ENCODE data around the gene RHBDL2. TPM values are rescaled to one million over a fixed set of nuclear protein-coding genes. Genes with fewer than 3 reads are reported as not detected.

The RHBDL2 gene
- total and polyA plus RNA-seq, 12 donors, result 0.07 to 0.69 (median 0.28) TPM; not detected in 5

DNA sequence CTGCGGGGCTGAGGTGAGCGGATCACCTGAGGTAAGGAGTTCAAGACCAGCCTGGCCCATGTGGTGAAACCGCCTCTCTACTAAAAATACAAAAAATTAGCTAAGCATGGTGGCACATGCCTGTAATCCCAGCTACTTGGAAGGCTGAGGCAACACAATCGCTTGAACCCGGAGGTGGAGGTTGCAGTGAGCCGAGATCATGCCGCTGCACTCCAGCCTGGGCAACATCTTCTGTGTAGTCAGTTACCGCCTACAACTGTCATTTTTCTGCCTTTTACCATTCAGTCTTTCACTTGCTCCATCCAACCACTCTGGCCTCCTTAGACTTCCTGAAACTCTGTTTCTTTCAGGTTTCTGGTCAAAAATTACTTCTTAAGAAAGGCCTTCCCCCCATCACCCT lies 70.6 kb downstream of the RHBDL2 start:
- 89 to 96% (median 94%) methylated on average over 8 of the region's 8 CpGs for WGBS, 4 donors
- Histone ChIP-seq H3K4me3 (no peak overlapping the region), H3K36me3 (replicated peaks in 1 of 2) (no peaks in the 10 kb centered on the region), H3K4me1 (replicated peaks in 1 of 2) (peaks cover 11 to 18% of the 10 kb centered on the region in 2 donors), H3K27me3 (no peaks in the 10 kb centered on the region), H3K27ac (no peak overlapping the region), H3K9me3 (replicated peaks in 1 of 3) (no peaks in the 10 kb centered on the region)
- TF ChIP-seq, protein P1, sequence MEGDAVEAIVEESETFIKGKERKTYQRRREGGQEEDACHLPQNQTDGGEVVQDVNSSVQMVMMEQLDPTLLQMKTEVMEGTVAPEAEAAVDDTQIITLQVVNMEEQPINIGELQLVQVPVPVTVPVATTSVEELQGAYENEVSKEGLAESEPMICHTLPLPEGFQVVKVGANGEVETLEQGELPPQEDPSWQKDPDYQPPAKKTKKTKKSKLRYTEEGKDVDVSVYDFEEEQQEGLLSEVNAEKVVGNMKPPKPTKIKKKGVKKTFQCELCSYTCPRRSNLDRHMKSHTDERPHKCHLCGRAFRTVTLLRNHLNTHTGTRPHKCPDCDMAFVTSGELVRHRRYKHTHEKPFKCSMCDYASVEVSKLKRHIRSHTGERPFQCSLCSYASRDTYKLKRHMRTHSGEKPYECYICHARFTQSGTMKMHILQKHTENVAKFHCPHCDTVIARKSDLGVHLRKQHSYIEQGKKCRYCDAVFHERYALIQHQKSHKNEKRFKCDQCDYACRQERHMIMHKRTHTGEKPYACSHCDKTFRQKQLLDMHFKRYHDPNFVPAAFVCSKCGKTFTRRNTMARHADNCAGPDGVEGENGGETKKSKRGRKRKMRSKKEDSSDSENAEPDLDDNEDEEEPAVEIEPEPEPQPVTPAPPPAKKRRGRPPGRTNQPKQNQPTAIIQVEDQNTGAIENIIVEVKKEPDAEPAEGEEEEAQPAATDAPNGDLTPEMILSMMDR (IDR thresholded peaks at IDR 0.05), result no peak
- no peak for TF ChIP-seq POLR2A (IDR thresholded peaks at IDR 0.05)
- DNase-seq, result no peak
- intact Hi-C loops (cut with DNase I), result loop anchor here in 1 of 2 donors (5.0 to 10.0 kb wide), 2 partner anchors 121 to 214 kb away; partner anchors contain the start of gene AKIRIN1

DNA sequence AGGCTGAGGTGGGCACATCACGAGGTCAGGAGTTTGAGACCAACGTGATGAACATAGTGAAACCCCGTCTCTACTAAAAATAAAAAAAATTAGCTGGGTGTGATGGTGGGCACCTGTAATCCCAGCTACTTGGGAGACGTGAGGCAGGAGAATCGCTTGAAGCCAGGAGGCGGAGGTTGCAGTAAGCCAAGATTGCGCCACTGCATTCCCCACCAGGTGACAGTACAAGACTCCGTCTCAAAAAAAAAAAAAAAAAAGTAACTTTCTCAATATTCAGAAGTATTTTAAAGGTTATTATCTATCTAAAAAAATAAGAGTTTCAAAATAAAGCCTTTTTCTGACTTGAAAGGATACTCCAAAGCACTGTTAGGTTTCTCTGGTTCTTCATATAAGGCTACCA lies 74.4 kb downstream of the RHBDL2 start:
- 92 to 97% (median 94%) methylated on average over 8 of the region's 8 CpGs for WGBS, 4 donors
- H3K4me1 ChIP-seq (replicated peaks in 1 of 2), result peaks cover 4 to 13% of the 10 kb centered on the region in 2 donors
- H3K36me3 ChIP-seq (replicated peaks in 1 of 2), result no peaks in the 10 kb centered on the region
- TF ChIP-seq, protein P1 (IDR thresholded peaks at IDR 0.05), result no peak
- no peak for TF ChIP-seq POLR2A (IDR thresholded peaks at IDR 0.05)
- no peak overlapping the region for H3K27ac ChIP-seq
- H3K4me3 ChIP-seq, result no peak overlapping the region
- no peak for DNase-seq
- no peaks in the 10 kb centered on the region for H3K9me3 ChIP-seq (replicated peaks in 1 of 3)
- no peaks in the 10 kb centered on the region for H3K27me3 ChIP-seq
- intact Hi-C loops (cut with DNase I), result no loop called here

DNA sequence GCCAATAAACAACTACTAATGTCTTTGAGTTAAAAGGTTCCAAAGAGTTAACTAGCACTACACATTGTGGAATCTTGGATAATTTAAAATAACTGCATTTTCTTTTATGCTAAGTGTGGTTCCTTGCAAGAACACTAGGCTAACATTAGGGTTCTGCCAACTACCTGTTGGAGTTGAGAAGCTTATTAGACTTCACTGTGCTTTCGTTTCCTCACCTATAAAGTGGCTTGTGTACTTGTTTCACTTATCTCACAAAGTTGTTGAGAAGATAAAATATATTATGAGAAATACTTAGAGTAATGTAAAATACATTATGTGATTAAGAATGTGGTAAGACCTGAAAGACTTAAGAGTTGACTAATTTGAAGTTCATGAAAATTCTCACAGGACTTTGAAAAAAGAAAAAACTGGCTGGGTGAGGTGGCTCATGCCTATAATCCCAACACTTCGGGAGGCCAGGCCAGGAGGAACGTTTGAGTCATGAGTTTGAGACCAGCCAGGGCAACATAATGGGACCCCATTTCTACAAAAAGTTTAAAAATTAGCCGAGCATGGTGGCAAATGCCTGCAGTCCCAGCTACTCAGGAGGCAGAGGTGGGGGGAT lies 76.4 kb downstream of the RHBDL2 start:
- WGBS, 4 donors, result 88 to 96% (median 89%) methylated on average over 4 of the region's 4 CpGs
- intact Hi-C loops (cut with DNase I), result no loop called here

DNA sequence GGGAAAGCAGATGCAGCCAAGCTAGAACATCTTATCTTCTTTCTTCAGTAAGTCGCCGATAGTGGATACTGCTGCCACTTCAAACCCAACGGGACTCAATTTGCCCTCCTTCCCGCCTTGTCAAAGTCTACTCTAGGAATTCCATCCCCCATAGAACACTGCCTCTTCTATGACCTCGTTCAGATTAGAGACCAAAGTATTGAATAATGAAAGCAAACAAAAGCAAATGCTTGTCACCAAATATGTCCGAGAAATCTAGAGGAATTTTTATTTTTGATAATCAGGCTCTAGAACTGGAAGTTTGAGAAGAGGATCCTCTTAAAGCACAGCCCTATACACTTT lies 81.2 kb downstream of the RHBDL2 start:
- Histone ChIP-seq H3K9me3 (replicated peaks in 1 of 3) (no peaks in the 10 kb centered on the region), H3K4me1 (replicated peaks in 1 of 2) (peaks cover 0 to 39% of the 10 kb centered on the region in 2 donors), H3K27me3 (no peaks in the 10 kb centered on the region), H3K27ac (peak overlapping the region in 4 of 5 donors; percentile 49 to 94 (median 92)), H3K36me3 (replicated peaks in 1 of 2) (peaks cover 0 to 11% of the 10 kb centered on the region in 2 donors), H3K4me3 (peak overlapping the region; percentile 48 to 92 (median 85))
- intact Hi-C loops (cut with DNase I), result no loop called here
- TF ChIP-seq, protein P1 (IDR thresholded peaks at IDR 0.05), result no peak
- no peak for TF ChIP-seq POLR2A (IDR thresholded peaks at IDR 0.05)
- 3 to 7% (median 4%) methylated on average over 6 of the region's 6 CpGs for WGBS, 4 donors
- peak in 1 of 7 donors; percentile 11 for DNase-seq

More for the DNA sequence above, 76.4 kb downstream of the RHBDL2 start:
- H3K27ac ChIP-seq, result no peak overlapping the region
- no peaks in the 10 kb centered on the region for H3K36me3 ChIP-seq (replicated peaks in 1 of 2)
- no peak overlapping the region for H3K4me3 ChIP-seq
- peaks cover 0 to 20% of the 10 kb centered on the region in 2 donors for H3K4me1 ChIP-seq (replicated peaks in 1 of 2)
- no peaks in the 10 kb centered on the region for H3K9me3 ChIP-seq (replicated peaks in 1 of 3)
- no peak for TF ChIP-seq POLR2A (IDR thresholded peaks at IDR 0.05)
- TF ChIP-seq, protein P1 (IDR thresholded peaks at IDR 0.05), result no peak
- no peaks in the 10 kb centered on the region for H3K27me3 ChIP-seq
- no peak for DNase-seq
